LNCaP clone FGC (cell line): Measurements from ENCODE around the gene AASDHPPT.

Source experiments
- DNase-seq: peaks from one replicate; pipeline ENCODE4 v3.0.0-alpha.2; 2011; ENCODE audit warnings: low read depth
- H3K4me3 ChIP-seq: 2 replicates; pipeline ENCODE4 v1.5.1; 2011; ENCODE audit warnings: mild to moderate bottlenecking, low read depth, low read length, control low read depth
- CTCF ChIP-seq: IDR thresholded peaks from 2 replicates; pipeline ENCODE4 v1.5.1; 2012; ENCODE audit warnings: mild to moderate bottlenecking; ENCODE audit not compliant: control insufficient read depth, insufficient read depth; ENCODE audit errors: extremely low read depth

The AASDHPPT gene, protein sequence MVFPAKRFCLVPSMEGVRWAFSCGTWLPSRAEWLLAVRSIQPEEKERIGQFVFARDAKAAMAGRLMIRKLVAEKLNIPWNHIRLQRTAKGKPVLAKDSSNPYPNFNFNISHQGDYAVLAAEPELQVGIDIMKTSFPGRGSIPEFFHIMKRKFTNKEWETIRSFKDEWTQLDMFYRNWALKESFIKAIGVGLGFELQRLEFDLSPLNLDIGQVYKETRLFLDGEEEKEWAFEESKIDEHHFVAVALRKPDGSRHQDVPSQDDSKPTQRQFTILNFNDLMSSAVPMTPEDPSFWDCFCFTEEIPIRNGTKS

DNA sequence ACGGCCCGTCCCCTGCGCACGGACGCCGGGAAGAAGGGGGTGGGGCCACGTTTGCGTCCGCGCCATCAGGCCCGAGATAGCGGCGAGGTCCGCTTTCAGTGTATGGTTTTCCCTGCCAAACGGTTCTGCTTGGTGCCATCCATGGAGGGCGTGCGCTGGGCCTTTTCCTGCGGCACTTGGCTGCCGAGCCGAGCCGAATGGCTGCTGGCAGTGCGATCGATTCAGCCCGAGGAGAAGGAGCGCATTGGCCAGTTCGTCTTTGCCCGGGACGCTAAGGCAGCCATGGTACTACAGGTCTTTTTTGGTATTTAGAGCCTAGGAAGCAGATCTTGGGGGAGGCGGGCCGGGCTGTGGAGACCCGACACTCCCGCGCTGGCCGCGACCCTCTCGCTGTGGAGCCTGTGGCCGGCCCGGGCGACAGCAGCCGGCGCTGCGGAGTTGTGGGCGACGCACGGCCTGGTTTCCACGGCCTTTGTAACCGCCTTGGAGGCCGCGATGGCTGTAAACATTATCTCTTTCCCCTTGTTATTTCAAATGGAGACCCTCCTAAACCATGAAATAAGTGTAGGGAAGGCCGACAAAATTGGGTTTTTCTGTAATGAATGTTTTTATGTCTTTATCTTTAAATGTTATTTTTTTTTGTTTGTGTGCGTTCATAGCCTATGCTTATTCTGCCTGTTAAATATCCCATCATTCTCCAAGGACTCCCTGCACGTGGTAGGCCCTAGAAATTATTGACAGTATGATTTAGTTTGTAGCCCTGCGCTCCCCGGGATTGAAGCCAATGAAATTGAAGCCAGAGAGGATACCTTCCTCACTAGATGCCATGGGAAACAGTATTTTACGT lies at the start of gene AASDHPPT:
Gene AASDHPPT (plus strand): TSS at position 54 of the 847 bp plus-strand sequence. CDS start 49 bp downstream, at position 103.
- TF ChIP-seq CTCF, result 0 out of 2 replicates have a peak, but pooled peaks have one; percentile 11
- H3K4me3 ChIP-seq, result peak within 1 kb of the TSS; percentile 98

GRCh38 chr11:106030609-106031008 lies 46.9 kb upstream of the AASDHPPT start:
- no peak for TF ChIP-seq CTCF
- H3K4me3 ChIP-seq, result no peak overlapping the region
- no peak for DNase-seq

More for the DNA sequence above, at the start of gene AASDHPPT:
- DNase-seq, result no peak

- H3K4me3 ChIP-seq, result no peak overlapping the region
- DNase-seq, result no peak
- no peak for TF ChIP-seq CTCF
Measured at GRCh38 chr11:106031202-106031810, 46.2 kb upstream of the AASDHPPT start.

GRCh38 chr11:106031936-106032335 lies 45.5 kb upstream of the AASDHPPT start:
- TF ChIP-seq CTCF, result no peak
- H3K4me3 ChIP-seq, result no peak overlapping the region
- no peak for DNase-seq

DNA sequence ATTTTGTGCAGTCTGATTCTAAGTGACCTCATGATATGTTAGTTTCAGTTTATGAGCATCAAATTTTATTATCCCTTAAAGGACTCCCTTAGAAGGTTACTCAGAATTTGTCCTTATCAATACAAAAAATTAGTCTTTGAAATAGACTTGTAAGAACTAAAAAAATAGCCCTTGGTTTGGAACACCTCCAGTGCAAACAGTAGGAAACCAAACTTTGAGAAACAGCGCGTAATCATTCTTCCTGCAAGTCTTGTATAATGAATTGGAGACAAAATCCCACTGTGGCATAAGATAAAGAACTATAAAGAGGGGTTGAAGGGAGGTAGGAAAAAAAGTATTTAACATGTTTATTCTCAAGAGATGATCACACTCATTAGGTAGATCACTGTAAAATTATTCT lies 44.6 kb upstream of the AASDHPPT start:
- no peak for DNase-seq
- H3K4me3 ChIP-seq, result no peak overlapping the region
- no peak for TF ChIP-seq CTCF

DNA sequence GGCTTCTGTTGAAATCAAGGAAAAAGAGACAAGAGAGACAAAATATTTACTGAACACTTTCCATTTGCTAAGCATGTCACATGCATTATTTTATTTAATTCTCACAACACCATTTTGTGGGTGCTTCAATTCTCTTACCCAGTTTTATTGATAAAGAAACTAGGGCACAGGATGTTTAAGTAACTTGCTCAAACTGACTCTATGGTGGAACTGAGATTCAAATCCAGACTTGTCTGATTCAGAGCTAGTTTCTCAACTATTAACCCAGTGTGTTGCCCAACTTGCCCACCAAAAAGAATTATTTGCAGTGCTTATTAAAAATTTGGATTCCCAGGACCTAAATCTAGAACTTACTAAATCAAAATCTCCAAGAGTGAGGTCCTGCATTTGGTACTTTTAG lies 33.9 kb upstream of the AASDHPPT start:
- no peak for TF ChIP-seq CTCF
- DNase-seq, result no peak
- no peak overlapping the region for H3K4me3 ChIP-seq
